Ishikawa (cell line): ENCODE results near the gene KIAA0408.

ENCODE experiments used
- CEBPB ChIP-seq: IDR thresholded peaks from 2 replicates; pipeline ENCODE4 v1.6.1; 2012
- CREB1 ChIP-seq: IDR thresholded peaks from 2 replicates; pipeline ENCODE4 v1.6.1; 2012; ENCODE audit warnings: low read depth
- EGR1 ChIP-seq: IDR thresholded peaks from 2 replicates; pipeline ENCODE4 v1.6.1; 2012
- EP300 ChIP-seq: IDR thresholded peaks from 2 replicates; pipeline ENCODE4 v1.6.1; 2012; ENCODE audit warnings: borderline replicate concordance
- FOXM1 ChIP-seq: IDR thresholded peaks from 2 replicates; pipeline ENCODE4 v1.6.1; 2012; ENCODE audit warnings: low read depth, borderline replicate concordance
- MAX ChIP-seq: IDR thresholded peaks from 2 replicates; pipeline ENCODE4 v1.6.1; 2012
- NFIC ChIP-seq: IDR thresholded peaks from 2 replicates; pipeline ENCODE4 v1.6.1; 2012
- RAD21 ChIP-seq: IDR thresholded peaks from 2 replicates; pipeline ENCODE4 v1.6.1; 2012; ENCODE audit warnings: low read depth
- REST ChIP-seq: IDR thresholded peaks from 2 replicates; pipeline ENCODE4 v1.6.1; 2012; ENCODE audit warnings: low read depth, mild to moderate bottlenecking
- TAF1 ChIP-seq: IDR thresholded peaks from 2 replicates; pipeline ENCODE4 v1.6.1; 2012; ENCODE audit warnings: low read depth, mild to moderate bottlenecking
- TCF12 ChIP-seq: IDR thresholded peaks from 2 replicates; pipeline ENCODE4 v1.6.1; 2012; ENCODE audit warnings: low read depth
- TEAD4 ChIP-seq: IDR thresholded peaks from 2 replicates; pipeline ENCODE4 v1.6.1; 2012
- USF1 ChIP-seq: IDR thresholded peaks from 2 replicates; pipeline ENCODE4 v1.6.1; 2012
- YY1 ChIP-seq: IDR thresholded peaks from 2 replicates; pipeline ENCODE4 v1.6.1; 2012; ENCODE audit warnings: low read depth
- ZBTB7A ChIP-seq: IDR thresholded peaks from 2 replicates; pipeline ENCODE4 v1.6.1; 2012; ENCODE audit warnings: low read depth

The KIAA0408 gene

GRCh38 chr6:127471379-127472255, 12.4 kb upstream of the KIAA0408 start:
- TF ChIP-seq REST (no peak), NFIC (no peak), TCF12 (no peak), CEBPB (no peak), MAX (no peak), EGR1 (no peak), YY1 (no peak)

DNA sequence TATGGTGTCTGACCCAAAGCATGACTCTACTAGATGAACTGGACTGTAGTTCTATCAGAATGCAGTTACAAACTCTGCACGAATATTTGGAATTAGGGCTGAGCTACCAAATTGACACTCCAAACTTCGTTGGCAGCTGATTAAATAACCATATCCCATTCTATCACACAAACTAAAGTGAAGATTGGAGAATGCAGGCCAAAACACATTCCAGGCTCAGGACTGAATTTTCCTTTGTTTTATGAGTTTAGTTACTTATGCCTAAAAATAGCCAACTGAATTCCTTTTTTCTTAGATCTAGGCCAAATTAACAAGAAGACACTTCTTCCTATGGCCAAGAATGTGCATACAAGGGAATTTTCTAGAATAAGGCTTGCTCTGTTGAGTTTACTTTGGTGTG, 9.7 kb upstream of the KIAA0408 start:
- TF ChIP-seq EP300 (no peak), FOXM1 (no peak), RAD21 (no peak)

GRCh38 chr6:127466416-127466815, 7.2 kb upstream of the KIAA0408 start:
- TF ChIP-seq CEBPB: no peak
- no peak for TF ChIP-seq TAF1
- TF ChIP-seq EP300: no peak
- TF ChIP-seq TEAD4: no peak
- no peak for TF ChIP-seq USF1
- TF ChIP-seq REST: no peak
- TF ChIP-seq EGR1: no peak
- TF ChIP-seq FOXM1: no peak
- no peak for TF ChIP-seq ZBTB7A
- no peak for TF ChIP-seq RAD21
- TF ChIP-seq MAX: no peak
- TF ChIP-seq CREB1: no peak
- TF ChIP-seq YY1: no peak

DNA sequence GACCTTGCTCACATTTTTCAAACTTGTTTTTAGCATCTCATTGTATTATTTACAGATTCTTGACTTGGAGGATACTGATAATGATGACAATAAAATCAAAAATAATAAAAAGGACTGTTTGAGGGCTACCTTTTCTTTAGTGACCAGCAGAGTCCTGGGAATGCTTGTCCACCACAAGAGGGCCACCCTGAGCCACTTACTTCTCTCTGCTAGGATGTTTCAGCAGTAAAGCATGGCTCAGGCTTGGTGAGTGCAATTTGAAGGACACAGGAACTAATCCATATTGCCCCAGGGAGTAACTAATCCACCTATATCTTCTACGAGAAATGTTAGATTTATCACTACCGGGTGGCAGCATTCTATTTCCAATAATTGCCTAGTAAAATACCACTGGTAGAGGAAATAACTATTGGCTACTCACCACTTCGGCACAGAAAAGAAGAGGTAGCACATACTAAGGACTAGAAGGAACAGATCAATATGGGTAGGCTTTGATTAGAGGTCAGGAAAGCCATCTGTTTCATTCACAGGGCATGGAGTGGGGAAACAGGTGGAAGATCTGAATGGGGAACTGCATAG, 5.8 kb upstream of the KIAA0408 start:
- TF ChIP-seq RAD21: peak; percentile 77
- TF ChIP-seq CREB1: no peak
- TF ChIP-seq TEAD4: no peak

DNA sequence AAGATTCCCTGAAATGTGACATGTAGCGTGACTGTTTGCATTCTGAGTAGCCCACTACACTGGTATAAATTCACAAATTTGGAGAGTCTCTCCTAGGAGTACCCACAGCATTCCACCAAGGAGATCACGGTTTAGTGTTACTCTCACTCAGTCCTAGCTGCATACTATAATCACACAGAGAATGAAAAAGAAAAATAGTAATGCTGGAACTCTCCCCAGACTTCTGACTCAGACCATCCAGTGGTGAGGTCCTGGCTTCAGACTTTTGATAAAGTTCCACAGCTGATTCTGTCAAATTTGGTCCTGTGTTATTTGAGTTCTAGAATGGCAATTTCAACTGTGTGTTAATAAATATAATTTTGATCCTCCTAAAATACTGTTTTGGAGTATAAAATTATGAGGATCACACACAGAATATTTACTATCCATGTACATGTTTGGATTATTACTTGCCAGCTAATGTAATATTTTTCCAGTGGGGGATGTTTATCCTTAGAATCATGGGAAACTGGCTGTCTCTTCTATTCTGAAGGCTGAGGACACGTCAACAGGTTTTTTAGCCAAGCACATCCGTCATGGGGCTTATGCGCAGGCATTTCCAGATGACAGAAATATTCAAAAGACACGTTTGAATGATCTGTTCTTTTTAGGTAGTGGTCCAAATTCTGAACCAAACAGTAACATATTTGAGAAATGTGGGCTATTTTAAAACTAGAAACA, 5.1 kb upstream of the KIAA0408 start:
- no peak for TF ChIP-seq REST
- TF ChIP-seq TEAD4: no peak
- TF ChIP-seq TAF1: no peak
